ENCODE results near the gene ZBTB2.

Gene ZBTB2, protein sequence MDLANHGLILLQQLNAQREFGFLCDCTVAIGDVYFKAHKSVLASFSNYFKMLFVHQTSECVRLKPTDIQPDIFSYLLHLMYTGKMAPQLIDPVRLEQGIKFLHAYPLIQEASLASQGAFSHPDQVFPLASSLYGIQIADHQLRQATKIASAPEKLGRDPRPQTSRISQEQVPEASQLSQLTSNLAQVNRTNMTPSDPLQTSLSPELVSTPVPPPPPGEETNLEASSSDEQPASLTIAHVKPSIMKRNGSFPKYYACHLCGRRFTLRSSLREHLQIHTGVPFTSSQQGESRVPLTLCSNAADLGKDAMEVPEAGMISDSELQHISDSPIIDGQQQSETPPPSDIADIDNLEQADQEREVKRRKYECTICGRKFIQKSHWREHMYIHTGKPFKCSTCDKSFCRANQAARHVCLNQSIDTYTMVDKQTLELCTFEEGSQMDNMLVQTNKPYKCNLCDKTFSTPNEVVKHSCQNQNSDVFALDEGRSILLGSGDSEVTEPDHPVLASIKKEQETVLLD

DNA sequence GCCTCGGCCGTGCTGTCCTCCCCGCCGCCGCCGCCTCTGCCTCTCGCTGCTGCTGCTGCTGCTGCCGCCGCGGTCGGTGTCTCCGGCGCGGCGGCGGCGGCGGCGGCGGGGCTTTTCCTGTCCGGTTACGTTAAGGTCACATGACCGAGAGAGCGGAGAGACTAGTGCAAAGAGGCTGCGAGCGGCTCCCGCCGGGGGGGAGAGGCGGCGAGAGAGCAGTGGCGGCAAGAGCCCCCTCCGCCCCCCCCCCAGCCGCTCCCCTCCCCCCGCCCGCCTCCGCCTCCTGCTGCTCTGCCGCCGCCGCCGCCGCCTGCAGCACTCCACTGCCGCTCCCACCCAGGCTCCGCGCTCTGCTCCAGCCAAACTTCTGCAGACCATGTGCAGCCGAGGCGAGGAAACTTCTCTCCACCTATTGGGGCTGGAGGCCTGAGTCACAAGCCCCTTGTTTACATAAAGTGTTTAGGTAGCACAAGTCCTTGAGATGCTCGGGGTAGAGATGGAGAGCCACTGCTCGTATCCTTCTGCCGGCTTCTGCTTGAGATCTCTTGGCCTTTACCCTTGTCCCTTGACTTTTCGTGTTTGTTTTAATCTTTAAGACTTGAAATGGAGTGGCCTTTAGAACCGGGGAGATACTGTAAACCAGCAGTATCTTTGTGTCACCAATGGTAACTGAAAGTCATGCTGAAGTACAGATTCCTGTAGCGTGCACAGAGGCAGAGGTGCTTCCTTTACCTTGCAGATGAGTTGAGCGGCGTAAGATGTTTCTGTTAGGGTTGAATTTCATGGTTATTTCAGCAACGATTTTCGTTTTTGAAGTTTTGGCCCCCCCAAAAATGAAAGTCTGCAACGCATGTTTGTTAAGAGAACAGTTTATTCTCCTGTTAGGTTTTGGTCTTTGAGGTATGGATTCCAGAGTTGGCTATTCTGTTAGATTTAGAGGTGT lies at the start of gene ZBTB2:
ZBTB2 (minus strand) TSS at position 89 of the 943 bp plus-strand sequence. CDS start 17,922 bp downstream, outside the sequence.
- DNase-seq, result peak; percentile 86

DNA sequence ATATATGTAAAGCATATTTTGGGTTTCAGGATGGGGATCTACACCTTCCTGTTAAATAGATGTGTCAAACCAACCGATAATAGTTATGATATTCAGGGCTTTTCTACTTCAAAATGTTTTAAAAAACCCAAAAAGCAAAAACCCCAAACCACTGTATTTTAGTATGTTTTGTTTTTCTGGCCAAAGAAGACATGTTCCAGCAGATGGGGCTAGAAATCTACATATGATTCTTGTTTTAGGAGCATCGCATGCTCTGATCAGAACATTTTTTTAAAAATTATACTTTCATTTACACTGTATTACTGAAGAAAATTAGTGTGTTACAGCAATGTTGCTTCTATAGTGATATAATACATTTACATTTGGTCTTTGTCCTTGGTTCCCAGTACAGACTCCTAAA lies 49.6 kb upstream of the ZBTB2 start:
- no peak for DNase-seq

DNA sequence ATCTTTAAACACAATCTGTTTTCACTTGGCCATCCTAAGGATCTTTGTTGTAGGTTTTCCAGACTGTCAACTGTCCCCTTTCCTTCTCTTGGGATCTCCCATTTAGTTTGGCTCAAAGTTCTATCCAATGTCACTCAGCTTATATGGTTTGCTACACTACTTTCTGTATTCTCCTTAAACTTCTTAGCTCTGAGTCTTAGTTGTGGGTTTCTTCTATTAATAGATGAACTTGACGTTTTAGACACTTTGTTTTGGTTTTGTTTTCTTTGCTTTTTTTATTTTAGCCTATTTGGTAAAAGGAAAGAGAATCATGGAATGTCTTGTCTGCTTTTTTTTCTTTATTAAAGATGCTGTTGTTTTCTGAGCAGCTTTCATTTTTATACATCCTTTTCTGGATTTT lies 49.1 kb upstream of the ZBTB2 start:
- DNase-seq, result no peak

DNA sequence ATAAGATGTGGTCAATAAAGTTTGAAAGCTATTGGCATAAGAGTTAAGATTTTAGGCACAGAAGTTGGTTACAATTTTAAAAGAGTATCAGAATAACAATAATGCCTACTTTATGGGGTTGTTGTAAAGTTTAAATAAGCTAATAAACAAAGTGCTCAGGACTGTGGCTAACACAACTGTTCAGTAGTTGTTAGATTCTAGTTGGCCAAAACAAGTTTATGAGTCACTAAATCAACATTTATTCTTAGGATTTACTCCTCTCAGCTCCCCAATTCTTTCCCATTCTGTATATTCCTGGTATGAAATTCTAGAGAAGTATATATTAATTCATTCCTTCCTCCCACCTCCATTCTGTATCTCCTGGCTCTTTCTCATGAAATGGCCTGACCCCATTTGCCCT lies 46.0 kb upstream of the ZBTB2 start:
- no peak for DNase-seq

DNA sequence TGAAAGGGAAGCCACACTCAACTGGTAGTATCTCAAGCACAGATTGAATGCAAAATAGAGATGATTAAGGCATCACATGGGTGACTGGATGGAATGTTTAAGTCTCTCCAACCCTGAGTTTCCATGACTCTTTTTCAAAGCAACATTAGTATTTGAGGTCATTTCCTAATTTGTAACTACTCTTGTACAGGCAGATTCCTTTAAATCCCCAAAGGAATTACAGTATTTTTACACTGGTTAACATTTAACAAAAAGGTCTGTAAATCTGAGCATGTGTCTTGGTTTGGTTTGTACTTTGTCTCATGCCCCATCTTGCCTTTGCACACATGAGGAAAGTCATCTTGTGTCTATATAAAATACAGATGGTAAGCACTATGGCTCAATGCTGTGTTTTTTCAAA lies 45.4 kb upstream of the ZBTB2 start:
- no peak for DNase-seq

DNA sequence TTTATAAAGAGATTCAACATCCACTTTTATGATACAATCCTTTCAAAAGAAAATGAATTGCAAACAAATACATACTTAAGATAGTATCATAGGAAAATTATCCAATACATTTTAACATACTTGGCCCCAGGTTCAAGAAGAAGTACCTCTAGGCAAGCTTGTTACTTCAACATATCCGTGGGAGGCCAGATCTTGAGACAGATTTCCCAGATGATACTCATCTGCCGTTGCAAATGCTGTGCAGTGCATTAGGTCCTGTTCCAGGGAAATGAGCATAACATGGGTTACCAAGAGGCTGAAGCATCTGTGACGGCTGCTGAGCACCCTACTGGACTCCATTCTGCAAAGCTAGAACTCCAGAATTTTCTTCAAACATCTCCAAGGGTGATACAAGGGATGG lies 44.9 kb upstream of the ZBTB2 start:
- DNase-seq, result no peak

DNA sequence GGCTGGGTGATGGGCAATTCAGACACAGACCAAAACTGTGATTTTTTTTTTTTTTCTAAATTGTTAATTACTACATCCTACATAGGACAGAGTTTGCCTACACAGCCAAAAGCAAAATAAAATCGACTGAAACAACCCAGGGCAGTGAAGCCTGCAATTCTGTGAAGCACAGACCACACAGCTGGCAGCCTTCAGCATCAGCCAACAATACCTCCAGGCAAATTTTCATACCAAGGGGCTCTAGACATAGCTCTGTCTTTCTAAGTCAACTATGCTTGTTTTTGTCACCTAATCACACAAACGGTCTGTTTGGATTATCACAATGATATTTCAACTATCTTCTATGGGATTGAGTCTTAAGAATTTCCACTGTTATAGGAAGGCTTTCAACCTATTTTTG lies 43.0 kb upstream of the ZBTB2 start:
- DNase-seq, result no peak

DNA sequence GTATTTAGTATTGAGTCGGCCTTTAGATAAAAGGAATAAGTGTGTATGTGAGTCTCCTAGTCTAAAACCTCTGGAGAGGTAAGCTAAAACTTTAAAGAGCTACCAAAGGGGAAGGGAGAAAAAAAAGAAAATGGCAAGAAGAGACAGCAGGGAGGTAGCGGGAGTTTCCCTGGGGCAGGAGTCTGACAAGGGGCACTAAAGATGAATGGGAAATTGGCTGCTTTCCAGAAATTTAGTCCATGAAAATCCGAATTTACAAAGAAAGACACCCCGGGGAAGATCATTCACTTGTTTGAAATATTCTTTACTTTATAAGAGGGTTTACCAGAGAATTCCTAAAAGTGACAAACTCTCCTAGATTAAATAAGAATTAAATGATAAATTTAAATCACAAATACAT lies 41.3 kb upstream of the ZBTB2 start:
- no peak for DNase-seq

DNA sequence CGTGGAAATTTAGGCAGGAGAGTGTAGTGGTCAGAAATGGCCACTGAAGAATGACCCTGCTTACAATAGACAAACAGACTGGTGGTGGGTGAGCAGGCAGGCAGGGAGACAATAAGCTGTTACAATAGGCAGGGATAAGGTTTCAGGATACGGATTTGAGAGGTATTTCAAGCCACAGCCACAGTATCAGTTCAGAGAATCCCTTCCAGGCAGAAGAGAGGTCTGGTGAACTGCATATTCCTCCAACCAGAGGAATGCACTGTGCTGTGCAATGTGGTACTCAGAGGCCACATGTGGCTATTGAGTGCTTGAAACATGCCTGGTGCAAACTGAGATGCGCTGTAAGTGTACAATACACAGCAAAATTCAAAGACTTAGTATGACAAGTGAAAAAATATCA lies 40.0 kb upstream of the ZBTB2 start:
- DNase-seq, result no peak

DNA sequence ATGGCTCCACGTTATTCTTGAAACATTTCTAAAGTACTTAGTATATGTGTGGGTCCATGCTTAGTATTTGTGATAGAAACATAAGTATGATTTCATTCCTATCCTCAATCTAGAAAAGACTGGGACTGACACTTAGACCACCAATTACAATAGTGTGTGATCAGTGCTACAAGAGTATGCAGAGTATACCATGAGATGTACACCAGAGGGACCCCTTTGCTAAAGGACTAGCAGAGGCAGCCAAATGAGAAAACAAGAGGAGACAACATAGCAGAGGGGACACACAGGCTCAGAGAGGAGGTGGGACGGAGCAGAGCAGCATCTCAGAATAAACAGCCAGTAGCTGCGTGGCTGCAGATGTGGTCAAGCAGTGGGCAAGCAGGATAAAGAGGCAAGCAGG lies 39.5 kb upstream of the ZBTB2 start:
- peak; percentile 23 for DNase-seq

DNA sequence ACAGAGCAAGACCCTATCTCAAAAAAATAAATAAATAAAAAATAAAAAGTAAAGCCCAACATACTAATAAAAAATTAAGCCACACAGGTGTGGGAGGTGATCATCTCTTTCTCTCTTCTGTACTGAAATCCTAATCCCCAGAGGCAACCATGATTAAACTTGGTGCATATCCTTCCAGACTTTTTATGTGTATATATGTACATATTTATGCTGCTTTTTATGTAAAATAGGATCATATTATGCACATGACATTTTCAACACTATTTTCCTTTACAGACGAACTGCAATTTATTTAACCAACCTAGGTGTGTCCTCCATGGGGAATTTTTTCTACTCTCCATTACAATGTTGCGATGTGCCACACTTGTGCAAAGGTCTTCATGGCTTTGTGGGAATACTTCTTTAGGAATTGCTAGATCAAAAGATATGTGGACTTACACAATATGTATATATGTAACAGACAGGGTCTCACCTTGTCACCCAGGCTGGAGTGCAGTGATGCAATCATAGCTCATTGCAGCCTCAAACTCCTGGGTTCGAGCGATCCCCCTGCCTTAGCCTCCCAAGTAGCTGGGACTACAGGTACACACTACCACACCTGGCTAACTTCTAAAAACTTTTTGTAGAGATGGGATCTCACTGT lies 36.9 kb upstream of the ZBTB2 start:
- no peak for DNase-seq

DNA sequence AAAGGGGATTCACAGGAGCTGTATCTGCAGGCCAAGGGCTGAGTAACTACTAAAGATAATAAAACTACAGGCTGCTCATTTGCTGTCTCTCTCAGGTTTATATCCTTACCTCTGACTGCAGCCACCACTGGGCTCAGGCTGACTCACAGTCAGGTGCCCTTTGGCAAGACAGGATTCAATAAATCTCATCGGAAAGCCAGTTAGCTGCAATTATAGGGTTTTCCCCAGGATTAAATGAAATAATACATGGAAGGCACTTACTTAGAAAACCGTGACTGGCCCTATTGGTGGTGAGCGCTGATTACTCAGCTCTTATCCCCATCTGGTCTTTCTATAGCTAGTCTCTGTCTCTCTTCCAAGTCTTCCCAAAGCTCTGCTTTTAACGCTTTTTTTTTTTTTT lies 34.2 kb upstream of the ZBTB2 start:
- DNase-seq, result peak; percentile 97

DNA sequence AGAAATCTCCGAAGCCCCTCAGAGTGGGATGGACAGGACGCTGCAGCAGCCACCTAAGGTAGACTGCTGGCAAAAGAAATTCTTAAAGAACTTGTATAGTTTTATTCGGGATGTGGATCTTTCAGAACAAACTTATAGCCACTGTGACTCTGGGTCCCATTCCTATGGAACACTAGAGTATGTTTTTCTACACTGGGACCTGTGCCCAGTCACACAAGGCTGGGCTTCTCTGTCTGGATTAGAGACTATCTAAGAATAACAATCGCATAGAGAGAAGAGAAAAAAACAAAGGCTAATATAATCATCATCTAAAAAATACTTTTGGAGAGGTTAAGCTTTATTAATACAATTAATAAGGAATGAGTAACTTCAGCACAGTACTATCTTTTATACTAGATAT lies 31.6 kb upstream of the ZBTB2 start:
- DNase-seq, result no peak

DNA sequence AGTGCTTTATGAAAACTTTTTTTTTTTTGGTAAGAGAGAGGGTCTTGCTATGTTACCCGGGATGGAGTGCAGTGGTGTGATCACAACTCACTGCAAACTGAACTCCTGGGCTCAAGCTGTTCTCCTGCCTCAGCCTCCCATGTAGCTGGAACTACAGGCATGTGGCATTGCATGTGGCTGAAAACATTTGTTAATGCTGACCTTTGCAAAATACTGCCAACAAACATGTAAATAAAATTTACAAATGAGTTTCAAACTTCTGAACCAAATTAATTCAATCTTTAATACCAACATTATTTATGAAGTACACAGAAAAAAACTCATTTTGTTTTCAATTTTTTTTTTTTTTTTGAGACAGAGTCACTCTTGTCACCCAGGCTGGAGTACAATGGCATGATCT lies 26.1 kb upstream of the ZBTB2 start:
- no peak for DNase-seq

DNA sequence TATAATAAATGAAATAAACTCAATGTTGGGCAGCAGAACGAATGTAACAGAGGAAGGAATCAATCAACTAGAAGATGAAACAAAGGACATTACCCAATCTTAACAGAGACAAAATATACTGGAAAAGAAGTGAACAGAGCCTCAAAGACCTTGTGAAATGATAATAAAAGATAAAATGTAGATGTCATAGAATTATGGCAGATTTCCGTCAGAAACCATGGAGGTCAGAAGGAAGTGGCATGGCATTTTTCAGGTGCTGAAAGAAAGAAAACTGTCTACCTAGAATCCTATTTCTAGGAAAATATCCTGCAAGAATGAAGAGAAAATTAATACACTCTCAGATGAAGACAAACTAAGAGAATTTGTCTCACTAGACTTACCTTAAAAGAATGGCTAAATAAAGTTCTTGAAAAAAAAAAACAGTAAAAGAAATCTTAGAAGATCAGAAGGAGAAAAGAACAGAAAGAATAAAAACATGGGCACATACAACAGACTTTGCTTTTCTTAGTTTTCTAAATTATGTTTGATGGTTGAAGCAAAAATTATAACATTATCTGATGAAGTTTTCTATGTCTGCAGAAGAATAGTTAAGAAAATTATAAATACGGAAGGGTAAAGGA lies 23.4 kb upstream of the ZBTB2 start:
- no peak for DNase-seq

DNA sequence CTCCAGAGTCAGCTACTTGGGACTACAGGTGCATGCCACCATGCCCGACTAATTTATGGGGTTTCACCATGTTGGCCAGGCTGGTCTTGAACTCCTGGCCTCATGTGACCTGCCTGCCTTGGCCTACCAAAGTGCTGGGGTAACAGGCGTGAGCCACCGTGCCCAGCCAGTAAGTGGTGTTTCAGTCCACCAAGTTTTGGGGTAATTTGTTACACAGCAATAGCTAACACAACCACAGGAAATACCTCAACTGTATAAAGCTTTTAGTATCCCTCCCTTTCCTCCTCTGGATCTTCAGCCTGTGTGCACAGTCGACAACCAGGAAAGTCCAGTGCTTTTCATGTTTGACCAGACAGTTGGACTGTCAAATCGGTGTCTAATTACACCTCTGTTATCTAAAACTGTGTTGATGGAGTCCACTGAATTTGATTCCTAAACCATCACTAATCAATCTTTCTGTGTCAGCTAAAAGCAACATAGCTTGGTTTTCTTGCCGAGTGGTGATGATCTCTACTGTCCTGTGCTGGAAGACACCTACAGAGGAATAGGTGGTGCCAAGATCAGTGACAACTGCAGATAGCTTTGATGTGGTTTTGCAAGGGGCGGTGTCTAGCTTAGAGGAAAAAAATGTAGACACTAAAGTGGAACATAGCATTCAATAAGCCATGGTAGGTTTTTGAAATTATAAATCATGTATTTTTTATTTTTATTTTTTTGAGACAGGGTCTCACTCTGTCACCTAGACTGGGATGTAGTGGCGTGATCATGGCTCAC lies 22.2 kb upstream of the ZBTB2 start:
- no peak for DNase-seq

DNA sequence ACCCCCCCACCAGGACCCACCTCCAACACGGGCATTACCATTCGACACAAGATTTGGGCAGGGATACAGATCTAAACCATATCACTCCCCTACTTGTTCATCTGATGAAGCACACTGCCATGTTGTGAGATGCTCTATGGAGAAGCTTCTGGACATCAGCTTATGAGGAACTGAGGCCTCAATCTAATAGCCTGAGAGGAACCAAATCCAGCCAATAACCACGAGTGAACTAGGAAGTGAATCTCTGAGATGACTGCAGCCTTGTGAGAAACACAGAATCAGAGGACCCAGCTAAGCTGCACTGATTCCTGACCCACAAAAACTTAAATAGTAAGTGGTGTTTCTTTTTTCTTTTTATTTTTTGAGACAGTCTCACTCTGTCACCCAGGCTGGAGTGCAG lies 21.6 kb upstream of the ZBTB2 start:
- no peak for DNase-seq

DNA sequence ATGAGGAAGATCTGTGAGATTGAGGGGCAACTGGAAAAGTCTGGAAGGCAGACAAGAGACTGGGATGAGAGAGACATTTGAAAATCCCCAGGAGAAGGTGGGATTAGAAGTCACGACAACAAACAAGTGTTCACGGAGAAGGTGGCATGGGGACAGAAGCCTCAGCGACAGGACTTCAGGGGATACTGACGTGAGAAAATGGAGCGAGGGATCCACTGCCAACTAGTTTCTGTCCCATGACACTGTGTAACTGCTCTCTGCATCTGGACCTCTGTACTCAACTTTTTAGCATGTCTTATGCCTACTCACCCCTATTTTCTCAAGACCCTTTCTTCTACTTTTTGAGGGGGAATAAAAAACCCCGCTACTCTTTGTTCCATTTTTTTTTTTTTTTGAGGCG lies 18.3 kb upstream of the ZBTB2 start:
- DNase-seq, result no peak

DNA sequence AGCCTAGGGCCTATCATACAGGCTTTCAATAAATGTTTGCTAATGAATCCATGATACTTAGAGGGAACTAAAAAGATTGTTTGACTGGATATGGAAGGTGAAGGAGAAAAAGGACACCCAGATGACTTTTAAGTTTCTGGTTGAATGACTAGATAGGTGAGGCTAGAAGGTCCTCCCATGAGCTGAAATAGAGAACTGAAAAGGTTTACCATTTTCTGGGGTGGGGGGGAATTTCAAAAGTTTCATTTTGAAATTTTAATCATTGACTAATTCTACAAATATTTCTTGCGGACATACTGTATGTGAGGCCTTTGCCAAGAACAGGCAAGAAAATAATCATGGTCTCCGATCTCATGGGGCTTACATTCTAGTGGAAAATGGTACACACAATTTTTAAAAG lies 17.9 kb upstream of the ZBTB2 start:
- DNase-seq, result no peak

DNA sequence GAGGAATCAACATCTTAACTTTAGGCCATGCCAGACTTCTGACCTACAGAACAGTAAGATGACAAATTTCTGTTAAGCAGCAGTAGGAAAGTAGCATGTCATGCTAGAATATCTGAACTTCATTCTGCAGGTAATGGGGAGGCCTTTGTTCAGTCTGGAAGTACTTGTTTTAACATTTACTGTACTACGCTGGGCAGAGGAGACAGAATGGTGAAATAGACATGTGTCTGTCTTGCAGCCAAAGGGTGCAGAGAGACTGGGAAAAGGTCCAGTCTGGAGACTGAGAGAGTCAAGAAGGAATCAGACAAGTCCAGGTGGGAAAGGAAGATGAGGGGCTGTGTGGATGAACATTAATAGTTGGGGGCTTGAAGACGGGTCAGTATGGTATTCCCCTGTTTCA lies 17.5 kb upstream of the ZBTB2 start:
- DNase-seq, result no peak

DNA sequence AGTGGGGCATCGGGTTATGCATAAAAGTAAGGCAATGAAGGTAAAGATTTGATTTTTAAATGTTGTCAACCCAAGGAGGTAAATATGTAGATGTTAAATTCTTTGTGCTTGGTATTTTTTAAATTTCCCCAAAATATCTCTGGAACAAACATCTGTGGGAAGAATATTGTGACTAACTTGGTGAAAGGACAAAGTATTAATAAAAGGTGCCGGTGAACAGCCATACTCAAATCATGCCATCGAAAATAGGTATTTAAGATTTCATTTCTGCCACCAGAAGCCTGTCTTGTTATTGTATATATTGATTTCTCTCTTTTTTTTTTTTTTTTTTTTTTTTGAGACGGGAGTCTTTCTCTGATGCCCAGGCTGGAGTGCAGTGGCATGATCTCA lies 12.6 kb upstream of the ZBTB2 start:
- DNase-seq, result no peak

DNA sequence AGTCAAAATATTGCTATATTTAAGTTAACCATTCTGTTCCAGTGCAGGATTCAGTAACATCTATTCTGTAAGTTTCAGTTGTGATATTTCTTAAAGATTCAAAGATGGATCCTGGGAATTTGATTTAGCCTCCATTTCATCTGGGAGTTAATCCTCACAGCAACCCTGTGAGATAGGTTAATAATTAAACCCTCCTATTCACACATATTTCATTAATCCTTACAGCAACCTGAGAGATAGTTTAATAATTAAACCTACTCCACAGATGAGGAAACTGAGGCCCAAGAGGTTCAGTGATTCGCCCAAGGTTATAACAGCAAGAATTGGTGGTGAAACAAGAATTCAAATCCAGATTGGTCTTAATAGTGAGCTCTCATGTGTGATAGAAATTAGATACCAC lies 10.9 kb upstream of the ZBTB2 start:
- no peak for DNase-seq

Measured in NCI-H82 (cell line).